HL-60/S4 treated with phorbol 12-myristate 13-acetate at 8.2 ng/mL for 4 days and 3 days (cell line): ENCODE measurements around the gene LGALS16.
"Not testable (repeated sequence)": the region's sequence is repeated elsewhere in the genome, so short reads cannot be mapped to it uniquely, and the experiment has no call there.

Experiments used
- in situ Hi-C: fragments of 300-500 bp; cut with MboI; formaldehyde crosslinking; loops from 2 replicates; pipeline ENCODE4 v1.15.0; 2022; ENCODE audit warnings: low sequenced_read_pairs

The LGALS16 gene

DNA sequence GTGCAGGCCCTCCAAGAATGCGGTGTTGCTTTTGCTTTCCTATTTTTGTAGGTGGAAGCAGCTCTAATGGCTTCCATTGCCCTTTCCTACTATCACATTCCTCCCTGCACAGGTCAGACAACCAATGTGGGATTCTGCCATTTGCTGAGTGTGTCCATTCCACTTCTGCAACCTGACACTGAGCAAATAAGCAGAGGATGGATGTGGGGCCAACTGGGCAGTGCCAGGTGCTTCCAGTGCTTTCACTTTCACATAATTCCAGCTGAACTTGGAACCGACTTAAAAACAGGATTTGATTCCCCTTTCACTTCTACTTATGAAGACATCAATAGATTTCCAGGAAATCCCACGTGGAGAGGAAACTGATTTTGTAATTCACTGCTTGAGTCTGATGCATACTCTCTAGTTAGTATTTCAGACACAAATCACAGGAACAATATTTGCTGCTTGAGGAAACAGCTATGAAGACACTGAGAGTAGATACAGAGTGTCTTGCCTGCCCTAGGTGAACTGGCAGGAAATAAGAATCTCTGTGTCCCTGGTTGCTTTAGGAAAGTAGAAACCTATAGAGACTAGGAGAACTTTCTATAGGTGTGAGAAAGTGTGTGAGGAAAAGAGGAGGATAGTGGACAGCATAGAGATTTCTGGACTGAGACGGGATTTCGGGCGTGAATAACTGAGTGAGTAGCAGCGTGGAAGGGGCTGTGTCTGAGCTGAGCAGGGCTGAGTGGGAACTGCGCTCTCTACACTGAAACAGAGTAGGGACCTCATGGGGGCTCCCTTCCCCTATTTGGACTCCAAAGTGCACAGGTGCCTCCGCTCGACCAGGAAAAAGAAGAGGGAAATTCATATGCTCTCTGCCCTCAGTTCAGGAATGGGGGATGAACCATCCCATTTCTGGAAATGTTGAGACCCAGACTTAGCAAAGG lies 22.5 kb downstream of the LGALS16 start:
- in situ Hi-C loops = no loop called here

- in situ Hi-C loops = no loop called here
These were observed 23.5 kb downstream of the LGALS16 start for GRCh38 chr19:39679056-39679790.

DNA sequence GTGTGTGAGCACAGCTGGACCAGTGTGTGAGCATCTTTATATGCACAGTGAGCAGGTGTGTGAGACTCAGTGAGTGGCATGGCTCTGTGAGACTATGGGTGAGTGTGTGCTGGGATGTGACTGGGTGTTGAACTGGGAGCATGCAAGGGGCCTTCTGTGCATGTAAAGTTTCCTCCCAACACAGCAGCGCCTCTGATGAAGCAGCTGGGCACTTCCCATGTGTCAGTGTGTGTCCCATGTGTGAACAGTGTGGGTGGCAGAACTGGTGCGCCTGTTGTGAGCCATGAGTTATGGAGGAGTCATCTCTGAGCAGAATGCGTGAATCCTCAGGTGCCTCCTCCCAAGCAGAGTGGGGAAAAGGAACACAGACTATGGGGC lies 24.1 kb downstream of the LGALS16 start:
- in situ Hi-C loops = no loop called here

DNA sequence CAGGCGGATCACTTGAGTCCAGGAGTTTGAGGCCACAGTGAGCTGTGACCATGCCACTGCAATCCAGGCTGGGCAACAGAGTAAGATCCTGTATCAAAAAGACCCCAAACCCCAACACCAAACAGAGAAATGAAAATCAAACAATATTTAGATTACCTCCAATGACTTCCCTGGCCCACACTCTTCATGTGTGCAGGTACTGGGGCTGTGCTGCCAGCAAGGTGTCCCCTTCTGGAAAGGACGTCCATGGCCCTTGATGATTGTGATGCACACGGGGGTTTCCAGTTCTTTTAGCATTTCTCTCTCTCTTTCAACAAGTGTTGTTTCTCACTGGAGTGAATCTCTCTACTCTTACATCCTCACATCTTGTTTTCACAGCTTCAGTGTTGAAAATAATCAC lies 24.9 kb downstream of the LGALS16 start:
- in situ Hi-C loops = no loop called here

- in situ Hi-C loops = no loop called here
These were observed 25.7 kb downstream of the LGALS16 start for GRCh38 chr19:39681416-39681815.

GRCh38 chr19:39684267-39684666 lies 28.6 kb downstream of the LGALS16 start:
- in situ Hi-C loops = no loop called here

- in situ Hi-C loops = no loop called here
These were observed 31.0 kb downstream of the LGALS16 start for GRCh38 chr19:39686739-39687138.

DNA sequence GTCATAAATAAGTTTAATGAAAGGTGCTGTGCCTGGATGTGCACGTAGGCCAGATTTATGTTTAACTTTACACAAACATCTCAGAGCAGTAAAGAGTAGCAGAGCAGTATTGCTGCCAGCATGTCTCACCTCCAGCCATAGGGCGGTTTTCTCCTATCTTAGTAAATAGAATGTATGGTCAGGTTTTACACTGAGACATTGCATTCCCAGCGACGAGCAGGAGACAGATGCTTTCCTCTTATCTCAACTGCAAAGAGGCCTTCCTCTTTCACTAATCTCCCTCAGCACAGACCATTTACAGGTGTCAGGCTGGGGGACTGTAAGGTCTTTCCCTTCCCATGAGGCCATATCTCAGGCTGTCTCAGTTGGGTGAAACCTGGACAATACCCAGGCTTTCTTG lies 32.9 kb downstream of the LGALS16 start:
- in situ Hi-C loops = not testable (repeated sequence)

DNA sequence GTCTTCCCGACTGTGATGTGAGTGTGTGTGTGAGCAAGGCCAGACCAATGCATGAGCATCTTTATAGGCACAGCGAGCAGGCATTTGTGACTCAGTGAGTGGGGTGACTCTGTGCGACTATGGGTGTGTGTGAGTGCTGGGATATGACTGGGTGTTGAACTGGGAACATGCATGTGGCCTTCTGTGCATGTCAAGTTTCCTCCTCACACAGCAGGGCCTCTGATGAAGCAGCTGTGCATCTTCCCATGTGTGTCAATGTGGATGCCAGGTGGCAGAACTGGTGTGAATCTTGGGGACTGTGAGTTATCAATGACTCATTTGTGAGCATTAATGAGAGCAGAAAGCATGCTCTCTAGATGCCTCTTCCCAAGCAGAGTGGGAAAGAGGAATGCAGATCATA lies 36.5 kb downstream of the LGALS16 start:
- in situ Hi-C loops = no loop called here

DNA sequence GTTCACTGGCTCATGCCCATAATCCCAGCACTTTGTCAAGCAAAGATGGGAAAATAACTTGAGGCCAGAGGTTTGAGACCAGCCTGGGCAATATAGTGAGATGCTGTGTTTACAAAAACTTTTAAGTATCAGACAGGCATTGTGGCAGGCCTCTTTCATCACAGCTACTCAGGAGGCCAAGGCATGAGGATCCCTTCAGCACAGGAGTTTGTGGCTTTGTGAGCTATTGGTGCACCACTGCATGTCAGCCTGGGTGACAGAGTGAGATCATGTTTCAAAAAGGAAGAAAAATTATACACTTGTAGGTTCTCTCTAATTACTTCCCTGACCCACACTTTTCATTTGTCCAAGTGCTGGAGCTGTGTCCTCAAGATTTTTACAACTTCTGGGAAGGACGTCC lies 37.1 kb downstream of the LGALS16 start:
- in situ Hi-C loops = no loop called here

DNA sequence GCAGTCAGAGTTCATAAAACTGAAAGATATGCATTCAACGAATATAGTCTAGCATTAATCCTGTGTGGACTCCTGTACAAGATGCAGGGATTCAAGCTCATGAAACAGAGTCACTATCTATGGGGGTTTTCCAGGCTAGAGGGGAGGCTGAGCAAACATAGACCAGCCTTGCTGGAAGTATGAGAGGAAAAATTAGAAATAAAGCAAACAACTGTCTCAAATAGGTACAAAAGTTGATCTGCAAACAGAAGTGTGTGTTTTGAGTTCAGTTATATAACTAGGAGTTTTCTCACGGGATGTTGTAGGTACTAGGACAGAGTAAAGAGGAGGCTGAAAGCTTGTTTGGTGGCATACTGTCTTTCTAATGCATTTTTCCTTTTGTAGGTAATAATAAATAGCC lies 40.0 kb downstream of the LGALS16 start:
- in situ Hi-C loops = no loop called here

- in situ Hi-C loops = no loop called here
These were observed 40.7 kb downstream of the LGALS16 start for GRCh38 chr19:39696387-39696786.

DNA sequence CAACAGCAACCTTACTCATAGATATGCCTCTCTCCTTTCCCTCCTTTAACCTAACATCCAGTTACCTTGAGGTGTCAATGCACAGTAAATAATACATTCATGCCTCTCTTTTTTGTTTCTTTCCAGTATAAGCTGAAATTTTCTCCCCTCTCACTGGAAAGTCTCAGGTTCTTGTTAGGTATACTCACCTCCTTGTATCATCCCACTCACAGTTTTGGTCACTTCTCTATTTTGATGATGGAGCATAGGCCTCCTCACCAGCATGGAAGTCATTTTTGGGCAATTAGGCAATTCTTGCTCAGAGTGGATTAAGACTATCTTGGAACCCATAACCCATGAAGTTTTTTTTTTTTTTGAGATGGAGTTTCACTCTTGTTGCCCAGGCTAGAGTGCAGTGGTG lies 42.8 kb downstream of the LGALS16 start:
- in situ Hi-C loops = no loop called here

GRCh38 chr19:39701291-39701690 lies 45.6 kb downstream of the LGALS16 start:
- in situ Hi-C loops = no loop called here

DNA sequence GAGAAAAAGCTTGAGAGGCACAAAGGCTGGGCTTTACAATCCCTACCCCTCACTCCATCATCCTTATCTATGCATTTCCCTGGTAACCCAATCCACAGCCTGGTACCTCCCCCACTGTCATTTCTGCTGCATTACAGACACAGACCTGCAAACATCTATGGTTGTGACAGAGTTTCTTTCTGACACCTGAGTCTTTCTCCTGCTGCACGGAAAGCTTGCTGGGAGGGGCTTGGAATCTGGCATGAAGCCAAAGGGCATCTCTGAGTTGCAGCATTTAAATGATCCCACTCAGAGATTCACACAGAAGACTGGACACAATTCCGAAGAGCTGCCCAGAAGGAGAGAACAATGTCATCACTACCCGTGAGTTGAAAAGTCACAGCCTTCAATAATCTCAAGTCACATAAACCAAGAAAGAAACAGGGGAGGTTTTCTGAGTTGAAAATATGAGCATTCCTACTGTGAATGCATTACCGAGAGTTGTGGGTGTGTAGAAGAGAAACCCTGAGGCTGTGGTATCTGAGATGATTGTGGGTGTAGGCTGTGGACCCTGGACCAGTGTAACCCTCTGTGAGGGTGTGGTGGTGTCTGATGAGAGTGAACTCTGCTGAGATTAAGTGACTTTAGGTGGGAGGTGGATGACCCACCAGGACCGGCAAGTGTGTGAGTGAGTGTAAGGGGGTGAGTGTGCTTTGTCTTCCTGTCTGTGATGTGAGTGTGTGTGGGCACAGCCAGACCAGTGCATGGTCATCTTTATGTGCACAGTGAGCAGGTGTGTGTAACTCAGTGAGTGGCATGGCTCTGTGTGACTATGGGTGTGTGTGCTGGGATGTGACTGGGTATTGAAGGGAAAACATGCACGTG lies 48.7 kb downstream of the LGALS16 start, which contains the start of gene LGALS14:
Gene LGALS14, plus strand, starts transcription at position 301 of the 864 bp plus-strand sequence. Its CDS starts 48 bp downstream, at position 349.
- in situ Hi-C loops = no loop called here

DNA sequence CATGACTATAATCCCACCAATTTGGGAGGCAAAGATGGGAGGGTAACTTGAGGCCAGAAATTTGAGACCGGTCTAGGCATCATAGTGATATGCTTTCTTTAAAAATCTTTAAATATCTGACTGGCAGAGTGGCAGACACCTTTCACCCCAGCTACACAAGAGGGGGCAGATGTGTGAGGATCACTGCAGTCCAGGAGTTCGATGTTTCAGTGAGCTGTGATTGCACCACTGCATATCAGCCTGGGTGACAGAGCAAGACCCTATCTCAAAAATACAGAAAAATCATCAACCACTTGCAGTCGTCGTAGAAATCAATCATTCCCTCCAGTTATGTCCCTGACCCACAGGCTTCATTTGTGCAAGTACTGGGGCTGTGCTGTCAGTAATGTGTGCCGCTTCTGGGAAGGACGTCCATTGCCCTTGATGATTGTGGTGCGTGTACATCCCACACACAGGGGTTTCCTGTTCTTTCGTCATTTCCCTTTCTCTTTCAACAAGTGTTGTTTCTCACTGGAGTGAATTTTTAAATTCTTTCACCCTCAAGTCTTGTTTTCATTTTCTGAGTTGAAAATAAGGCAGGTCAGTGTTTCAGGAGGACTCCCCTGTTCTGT lies 50.0 kb downstream of the LGALS16 start:
- in situ Hi-C loops = no loop called here

GRCh38 chr19:39708594-39708993 lies 52.9 kb downstream of the LGALS16 start:
- in situ Hi-C loops = no loop called here

DNA sequence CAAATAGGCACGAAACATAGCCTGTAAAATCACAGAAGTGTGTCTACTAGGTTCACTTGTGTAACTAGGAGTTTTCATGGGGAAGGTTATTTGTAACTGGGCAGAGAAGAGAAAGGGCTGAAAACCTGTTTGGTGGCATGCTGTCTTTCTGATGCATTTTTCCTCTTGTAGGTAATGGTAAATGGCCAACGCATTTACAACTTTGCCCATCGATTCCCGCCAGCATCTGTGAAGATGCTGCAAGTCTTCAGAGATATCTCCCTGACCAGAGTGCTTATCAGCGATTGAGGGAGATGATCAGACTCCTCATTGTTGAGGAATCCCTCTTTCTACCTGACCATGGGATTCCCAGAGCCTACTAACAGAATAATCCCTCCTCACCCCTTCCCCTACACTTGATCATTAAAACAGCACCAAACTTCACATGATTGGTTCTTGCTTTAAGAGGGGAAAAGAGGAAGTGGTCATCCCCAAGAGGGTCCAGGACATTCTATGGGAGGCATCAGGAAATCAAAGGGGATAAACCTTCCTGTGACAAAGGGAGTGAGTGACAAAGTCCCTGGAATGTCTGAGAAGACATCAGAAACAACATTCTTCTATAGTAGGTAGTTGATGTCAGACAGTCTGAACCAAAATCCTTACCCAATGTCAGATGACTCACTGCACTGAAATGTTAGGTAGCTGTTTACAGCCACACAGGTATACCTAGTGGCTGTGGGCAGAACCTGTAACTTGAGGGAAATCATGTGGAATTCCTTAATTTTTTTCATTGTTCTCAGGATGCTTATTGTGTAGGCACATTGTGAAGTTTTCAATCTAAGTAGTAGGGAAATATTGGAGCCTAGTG lies 53.5 kb downstream of the LGALS16 start:
- in situ Hi-C loops = no loop called here
